SKM-1 (cell line): ENCODE results near the gene RBM47.
"Not testable (repeated sequence)": the region's sequence is repeated elsewhere in the genome, so short reads cannot be mapped to it uniquely, and the experiment has no call there.

ENCODE experiments used
- DNase-seq: peaks from one replicate; lab custom pipeline; 2025; ENCODE audit not compliant: unreplicated experiment; lab: John Stamatoyannopoulos, UW

Gene RBM47

DNA sequence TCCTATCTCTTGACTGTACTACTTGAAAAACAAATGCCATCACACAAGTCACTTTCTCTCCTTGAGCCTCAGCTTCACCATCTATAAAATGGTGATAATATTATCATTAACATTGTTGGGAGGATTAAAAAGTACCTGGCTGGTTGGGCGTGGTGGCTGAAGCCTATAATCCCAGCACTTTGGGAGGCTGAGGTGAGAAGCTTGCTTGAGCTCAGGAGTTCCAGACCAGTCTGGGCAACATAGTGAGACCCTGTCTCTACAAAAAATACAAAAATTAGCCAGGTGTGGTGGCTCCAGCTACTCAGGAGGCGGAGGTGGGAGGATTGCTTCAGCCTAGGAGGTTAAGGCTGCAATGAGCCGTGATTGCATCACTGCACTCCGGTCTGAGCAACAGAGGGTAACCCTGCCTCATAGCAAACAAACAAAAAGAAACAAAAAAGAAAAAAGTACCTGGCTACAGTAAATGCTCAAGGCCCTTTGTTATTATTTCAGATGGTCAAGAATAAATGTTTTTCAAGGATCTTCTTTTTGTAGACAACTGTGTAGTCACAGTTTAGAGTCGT lies 174.2 kb downstream of the RBM47 start:
- DNase-seq, result no peak

DNA sequence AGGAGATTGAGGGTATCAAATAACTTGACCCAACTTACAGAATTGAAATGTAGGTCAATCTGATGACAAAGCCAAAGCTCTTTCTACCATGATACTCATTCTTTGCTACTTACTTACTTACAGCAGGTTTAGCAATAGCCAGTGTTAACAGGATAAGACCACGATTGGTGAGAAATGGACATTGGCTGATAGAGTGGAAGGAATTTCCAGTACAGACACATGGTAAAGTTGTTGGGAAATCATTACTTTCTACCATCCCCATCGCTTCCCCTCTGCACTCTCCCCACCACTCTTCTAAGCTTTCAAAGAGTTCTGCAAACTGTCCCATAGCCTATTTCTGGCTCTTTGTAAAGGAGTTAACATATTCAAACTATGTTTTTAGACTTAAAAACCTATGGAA lies 174.8 kb downstream of the RBM47 start:
- DNase-seq, result peak; percentile 50

GRCh38 chr4:40453912-40454311 lies 175.8 kb downstream of the RBM47 start:
- DNase-seq, result no peak

DNA sequence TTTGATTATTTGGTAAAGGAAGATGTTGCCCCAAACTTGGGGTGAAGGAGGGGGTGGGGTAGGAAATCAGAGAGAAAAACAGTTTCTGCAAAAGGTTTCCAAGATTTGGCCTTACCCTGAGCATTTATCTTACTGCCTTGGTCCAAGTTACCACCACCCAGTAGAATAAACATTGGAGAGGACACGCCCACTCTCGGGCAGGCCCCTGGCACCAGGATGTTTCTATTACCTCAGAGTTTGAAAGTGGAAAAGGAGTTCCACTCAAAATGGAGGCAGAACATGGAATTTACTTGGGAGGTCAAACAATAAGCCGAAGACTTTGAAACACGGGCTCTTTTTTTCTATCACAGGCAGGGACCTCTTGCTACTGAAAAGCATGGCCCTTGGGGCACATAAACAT lies 180.8 kb downstream of the RBM47 start:
- DNase-seq, result no peak

- DNase-seq, result no peak
Observed at GRCh38 chr4:40446839-40447238, 182.8 kb downstream of the RBM47 start.

- not testable (repeated sequence) for DNase-seq
Observed at GRCh38 chr4:40446261-40446750, 183.4 kb downstream of the RBM47 start.

DNA sequence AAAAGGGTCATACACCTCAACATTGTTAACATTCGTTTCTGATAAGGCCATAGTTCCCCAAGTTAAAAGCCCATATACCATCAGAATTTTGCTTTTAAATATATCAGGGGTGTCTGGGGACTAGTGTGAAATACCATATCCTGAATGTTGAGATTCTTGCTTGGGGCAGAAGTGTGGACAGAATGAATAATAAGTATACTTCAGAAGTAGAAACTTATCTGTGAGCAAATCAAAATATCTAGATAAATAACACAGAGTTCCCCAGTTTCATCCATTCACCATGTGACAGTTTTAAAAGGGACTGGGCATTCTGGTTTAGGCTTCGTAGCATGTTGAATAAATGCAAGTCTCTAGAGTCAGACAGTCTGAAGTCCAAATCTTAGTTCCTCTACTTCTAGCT lies 184.0 kb downstream of the RBM47 start:
- no peak for DNase-seq

- DNase-seq, result no peak
Observed at GRCh38 chr4:40441430-40441829, 188.2 kb downstream of the RBM47 start.

DNA sequence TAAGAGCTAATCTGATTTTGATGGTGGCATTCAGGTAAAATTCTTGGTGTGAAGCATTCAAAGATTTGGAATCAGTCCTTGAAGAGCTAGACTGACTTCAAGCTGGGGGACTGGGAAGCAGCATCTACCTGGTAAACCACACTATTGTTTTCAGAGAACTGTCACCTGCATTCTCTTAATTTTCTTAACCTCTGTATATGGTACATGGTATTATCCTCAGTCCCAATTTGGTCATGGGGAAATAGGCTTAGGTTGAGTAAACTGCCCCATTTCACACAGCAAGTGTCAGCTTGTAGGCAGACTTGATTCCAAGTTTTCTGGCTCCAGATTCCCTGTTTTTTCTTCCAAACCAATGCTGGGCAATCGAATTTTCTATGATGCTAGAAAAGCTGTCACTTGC lies 190.1 kb downstream of the RBM47 start:
- DNase-seq, result no peak

GRCh38 chr4:40438384-40439026 lies 191.2 kb downstream of the RBM47 start:
- DNase-seq, result no peak

DNA sequence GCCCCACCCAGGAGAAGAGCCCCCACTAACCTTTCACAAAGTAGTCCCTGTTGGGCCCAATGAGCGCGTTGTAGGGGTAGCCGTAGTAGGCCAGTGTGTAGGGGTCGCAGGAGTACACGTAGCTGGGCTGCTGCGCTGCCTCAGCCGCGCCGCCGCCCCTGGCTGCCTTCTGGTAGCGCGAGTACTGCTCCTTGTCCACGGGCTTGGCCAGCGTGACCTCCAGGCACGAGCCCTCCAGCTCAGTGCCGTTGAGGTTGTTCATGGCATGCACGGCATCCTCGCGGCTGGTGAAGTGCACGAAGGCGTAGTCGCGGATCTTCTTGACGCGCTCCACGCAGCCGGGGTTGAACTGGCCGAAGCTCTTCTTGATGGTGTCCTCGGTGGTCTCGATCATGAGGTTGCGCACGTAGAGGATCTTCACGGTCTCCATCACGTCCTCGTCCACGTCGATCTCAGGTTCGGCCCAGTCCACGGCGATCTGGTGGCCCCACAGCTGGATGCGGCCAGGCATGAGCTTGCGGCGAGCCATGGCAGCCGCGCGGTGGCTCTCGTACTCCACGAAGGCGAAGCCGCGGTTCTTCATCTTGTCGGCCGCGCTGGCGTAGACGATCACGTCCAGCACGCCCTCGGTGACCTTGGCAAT lies 191.8 kb downstream of the RBM47 start:
- DNase-seq, result no peak

GRCh38 chr4:40435306-40435705 lies 194.4 kb downstream of the RBM47 start:
- not testable (repeated sequence) for DNase-seq

- no peak for DNase-seq
Observed at GRCh38 chr4:40434126-40434687, 195.5 kb downstream of the RBM47 start.

DNA sequence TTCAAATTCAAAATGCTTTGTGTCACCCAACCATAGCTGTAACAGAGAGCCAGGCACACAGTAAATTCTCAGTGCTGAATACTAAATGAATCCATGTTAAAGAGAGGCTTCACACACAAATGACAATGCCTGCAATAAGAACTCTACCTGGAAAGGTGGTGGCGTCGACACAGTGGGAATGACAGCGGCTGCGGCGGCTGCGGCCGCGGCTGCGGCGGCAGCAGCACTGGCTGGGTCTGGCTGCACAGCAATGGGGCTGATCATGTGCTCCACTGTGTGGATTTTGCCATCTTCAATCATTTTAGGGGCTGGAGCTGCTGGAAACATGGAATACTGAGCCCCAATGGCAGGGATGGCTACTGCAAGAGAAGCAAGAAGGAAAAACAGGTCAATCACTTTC lies 197.2 kb downstream of the RBM47 start:
- no peak for DNase-seq

- not testable (repeated sequence) for DNase-seq
Observed at GRCh38 chr4:40427871-40428270, 201.8 kb downstream of the RBM47 start.

DNA sequence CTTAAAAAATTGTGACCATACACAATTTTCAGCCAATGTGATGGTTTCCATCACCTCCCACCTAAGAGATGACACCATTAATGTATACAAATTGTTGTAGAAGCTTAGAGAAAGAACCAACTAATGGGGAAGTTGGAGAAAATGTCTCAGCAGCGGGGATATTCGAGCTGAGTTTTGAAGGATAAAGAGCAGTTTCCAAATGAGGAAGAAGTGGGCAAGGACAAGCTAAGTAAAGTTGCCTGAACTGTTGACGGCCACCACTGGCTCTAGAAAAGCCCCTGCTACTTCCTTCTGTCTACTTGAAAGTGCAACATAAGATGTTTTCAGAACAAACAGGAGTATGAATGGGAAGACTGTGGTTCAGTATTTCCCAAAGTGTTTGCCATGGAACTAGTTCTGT lies 202.5 kb downstream of the RBM47 start:
- peak; percentile 74 for DNase-seq

- no peak for DNase-seq
Observed at GRCh38 chr4:40425799-40426574, 203.7 kb downstream of the RBM47 start.

DNA sequence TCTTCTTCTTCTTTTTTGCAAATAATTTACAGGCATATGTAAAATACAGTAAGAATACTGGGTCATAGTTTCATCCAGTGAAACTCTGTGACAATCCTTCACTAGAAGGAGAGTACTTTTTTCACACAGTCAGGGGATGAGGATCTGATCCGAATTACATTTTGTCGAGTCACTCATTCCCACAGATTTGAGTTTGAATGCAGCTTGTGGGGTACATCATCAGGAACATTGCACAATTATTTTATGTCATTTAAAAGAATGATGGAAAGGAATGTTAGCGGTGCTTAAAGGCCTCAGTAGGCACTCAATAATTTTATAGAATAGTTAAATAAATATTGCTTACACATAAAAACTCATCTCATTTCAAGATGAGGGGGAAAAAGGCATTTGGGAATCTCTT lies 205.9 kb downstream of the RBM47 start:
- no peak for DNase-seq

DNA sequence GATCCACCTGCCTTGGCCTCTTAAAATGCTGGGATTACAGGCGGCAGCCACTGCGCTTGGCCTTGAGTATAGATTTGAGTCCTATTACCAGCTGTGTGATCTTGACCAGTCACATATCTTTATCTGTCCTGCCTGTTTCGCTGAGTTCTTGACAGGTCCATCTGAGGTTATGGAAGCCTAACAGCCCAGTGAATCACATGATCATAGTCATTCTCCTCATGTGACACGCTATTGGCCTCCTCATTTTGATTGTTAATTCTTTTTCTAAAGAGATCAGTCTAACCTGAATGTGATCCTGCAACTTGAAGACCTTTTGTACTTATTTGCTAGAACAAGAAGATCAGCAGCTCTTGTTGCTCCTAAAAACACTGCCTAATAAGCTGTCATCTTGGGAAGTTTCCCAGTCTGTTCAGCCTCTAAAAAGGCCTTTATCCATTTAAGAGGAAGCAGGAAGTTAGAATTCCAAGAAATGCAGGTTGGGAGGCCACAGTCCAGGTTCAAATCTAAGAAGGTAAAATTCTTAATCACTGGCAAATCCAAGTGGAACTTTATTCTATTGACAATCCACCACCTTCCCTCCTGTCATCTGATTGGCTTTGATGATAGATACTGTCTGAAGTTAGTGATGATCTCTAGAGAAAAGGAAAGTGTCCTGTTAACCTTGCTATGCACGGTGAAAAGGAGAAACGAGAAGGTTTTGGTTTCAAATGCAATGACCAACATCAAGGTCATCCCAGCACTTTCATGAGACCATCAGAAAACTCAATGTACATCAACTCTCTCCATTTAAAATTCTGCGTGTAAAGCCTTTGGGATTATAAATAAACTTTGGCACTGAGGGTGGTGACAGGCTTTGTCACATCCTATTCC lies 207.6 kb downstream of the RBM47 start:
- DNase-seq, result no peak

GRCh38 chr4:40419231-40419912 lies 210.3 kb downstream of the RBM47 start:
- no peak for DNase-seq
